ENCODE results near the gene CCDC69.

Gene CCDC69

DNA sequence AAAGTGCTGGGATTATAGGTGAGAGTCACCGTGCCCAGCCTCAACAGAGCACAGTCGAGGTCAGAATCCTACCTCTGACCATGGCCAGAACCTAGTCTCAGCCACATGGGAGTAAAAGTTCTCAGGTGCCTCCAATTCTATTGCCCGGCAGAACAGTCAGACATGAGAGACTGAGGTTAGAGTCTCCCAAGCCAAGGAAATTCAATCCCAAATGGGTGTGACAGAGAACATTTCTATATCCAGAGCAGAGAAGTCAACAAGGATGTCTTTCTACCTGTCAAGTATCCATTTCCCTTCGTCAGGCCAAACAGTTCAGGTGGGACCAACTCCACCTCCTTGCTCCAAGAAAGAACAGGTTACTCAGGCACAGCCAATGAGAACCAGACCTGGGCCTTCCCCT, 76.9 kb downstream of the CCDC69 start:
- H3K4me3 ChIP-seq (ENCODE audit: low read depth, low read length) = no peak overlapping the region
- TF ChIP-seq, protein P1, sequence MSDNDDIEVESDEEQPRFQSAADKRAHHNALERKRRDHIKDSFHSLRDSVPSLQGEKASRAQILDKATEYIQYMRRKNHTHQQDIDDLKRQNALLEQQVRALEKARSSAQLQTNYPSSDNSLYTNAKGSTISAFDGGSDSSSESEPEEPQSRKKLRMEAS (IDR thresholded peaks at IDR 0.05; ENCODE audit: low read depth, low read length) = no peak
- TF ChIP-seq, protein P2, sequence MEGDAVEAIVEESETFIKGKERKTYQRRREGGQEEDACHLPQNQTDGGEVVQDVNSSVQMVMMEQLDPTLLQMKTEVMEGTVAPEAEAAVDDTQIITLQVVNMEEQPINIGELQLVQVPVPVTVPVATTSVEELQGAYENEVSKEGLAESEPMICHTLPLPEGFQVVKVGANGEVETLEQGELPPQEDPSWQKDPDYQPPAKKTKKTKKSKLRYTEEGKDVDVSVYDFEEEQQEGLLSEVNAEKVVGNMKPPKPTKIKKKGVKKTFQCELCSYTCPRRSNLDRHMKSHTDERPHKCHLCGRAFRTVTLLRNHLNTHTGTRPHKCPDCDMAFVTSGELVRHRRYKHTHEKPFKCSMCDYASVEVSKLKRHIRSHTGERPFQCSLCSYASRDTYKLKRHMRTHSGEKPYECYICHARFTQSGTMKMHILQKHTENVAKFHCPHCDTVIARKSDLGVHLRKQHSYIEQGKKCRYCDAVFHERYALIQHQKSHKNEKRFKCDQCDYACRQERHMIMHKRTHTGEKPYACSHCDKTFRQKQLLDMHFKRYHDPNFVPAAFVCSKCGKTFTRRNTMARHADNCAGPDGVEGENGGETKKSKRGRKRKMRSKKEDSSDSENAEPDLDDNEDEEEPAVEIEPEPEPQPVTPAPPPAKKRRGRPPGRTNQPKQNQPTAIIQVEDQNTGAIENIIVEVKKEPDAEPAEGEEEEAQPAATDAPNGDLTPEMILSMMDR (IDR thresholded peaks at IDR 0.05; ENCODE audit: low read depth, low read length) = no peak
- TF ChIP-seq POLR2A (IDR thresholded peaks at IDR 0.05; ENCODE audit: extremely low read depth, insufficient read length) (no peak), MYC (IDR thresholded peaks at IDR 0.05; ENCODE audit: low read depth, low read length) (no peak)
- no peak for DNase-seq (ENCODE audit: low read depth)

GRCh38 chr5:151146061-151146460, 77.8 kb downstream of the CCDC69 start:
- no peak for DNase-seq (ENCODE audit: low read depth)
- H3K4me3 ChIP-seq (ENCODE audit: low read depth, low read length) = no peak overlapping the region
- TF ChIP-seq POLR2A (IDR thresholded peaks at IDR 0.05; ENCODE audit: extremely low read depth, insufficient read length) (no peak), MYC (IDR thresholded peaks at IDR 0.05; ENCODE audit: low read depth, low read length) (no peak)
- TF ChIP-seq, protein P1 (IDR thresholded peaks at IDR 0.05; ENCODE audit: low read depth, low read length) = no peak
- TF ChIP-seq, protein P2 (IDR thresholded peaks at IDR 0.05; ENCODE audit: low read depth, low read length) = no peak

DNA sequence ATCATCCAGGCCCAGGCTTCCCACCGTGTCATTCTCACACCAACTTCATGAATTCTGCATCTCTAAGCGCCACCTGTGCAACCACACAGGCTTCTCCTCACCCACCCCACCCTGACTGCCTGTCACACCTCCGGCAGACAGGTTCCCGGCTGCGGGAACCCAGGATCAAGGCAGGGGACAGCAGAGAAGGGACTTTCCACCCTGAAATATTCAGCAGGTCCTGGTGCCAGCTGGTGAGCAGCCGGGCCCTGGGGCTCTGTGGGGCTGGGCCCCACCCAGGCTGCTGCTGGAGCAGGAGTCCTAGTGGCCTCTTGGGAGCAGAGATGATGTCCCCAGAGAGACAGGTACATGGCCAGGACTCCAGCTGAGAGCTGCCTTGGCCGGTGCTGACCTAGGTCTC, 79.0 kb downstream of the CCDC69 start:
- TF ChIP-seq MYC (IDR thresholded peaks at IDR 0.05; ENCODE audit: low read depth, low read length) = no peak
- no peak for TF ChIP-seq POLR2A (IDR thresholded peaks at IDR 0.05; ENCODE audit: extremely low read depth, insufficient read length)
- TF ChIP-seq, protein P1 (IDR thresholded peaks at IDR 0.05; ENCODE audit: low read depth, low read length) = no peak
- TF ChIP-seq, protein P2 (IDR thresholded peaks at IDR 0.05; ENCODE audit: low read depth, low read length) = no peak
- H3K4me3 ChIP-seq (ENCODE audit: low read depth, low read length) = no peak overlapping the region
- no peak for DNase-seq (ENCODE audit: low read depth)

DNA sequence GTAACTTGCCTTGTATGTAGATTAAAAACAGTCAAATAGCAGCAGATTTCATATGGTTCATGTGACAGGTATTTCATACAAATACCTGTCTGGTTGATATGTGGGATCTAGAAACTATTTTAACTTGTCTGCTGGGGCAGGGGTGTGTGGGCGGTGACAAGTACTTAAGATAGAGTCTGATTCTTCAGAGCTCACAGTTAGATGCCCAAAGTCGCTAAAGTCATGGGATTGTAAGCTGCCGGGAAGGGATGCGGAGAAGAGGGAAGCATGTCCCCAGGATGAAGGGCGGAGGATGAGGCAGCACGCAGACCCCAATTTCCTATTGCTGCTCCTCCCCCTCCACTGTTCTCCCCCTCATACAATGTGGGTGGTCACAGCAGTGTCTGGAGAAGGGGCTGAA, 79.6 kb downstream of the CCDC69 start:
- DNase-seq (ENCODE audit: low read depth) = no peak
- TF ChIP-seq, protein P1 (IDR thresholded peaks at IDR 0.05; ENCODE audit: low read depth, low read length) = no peak
- TF ChIP-seq MYC (IDR thresholded peaks at IDR 0.05; ENCODE audit: low read depth, low read length) (no peak), POLR2A (IDR thresholded peaks at IDR 0.05; ENCODE audit: extremely low read depth, insufficient read length) (no peak)
- TF ChIP-seq, protein P2 (IDR thresholded peaks at IDR 0.05; ENCODE audit: low read depth, low read length) = no peak
- no peak overlapping the region for H3K4me3 ChIP-seq (ENCODE audit: low read depth, low read length)

GRCh38 chr5:151143645-151144044, 80.2 kb downstream of the CCDC69 start:
- DNase-seq (ENCODE audit: low read depth) = no peak
- TF ChIP-seq POLR2A (IDR thresholded peaks at IDR 0.05; ENCODE audit: extremely low read depth, insufficient read length) (no peak), MYC (IDR thresholded peaks at IDR 0.05; ENCODE audit: low read depth, low read length) (no peak)
- TF ChIP-seq, protein P1 (IDR thresholded peaks at IDR 0.05; ENCODE audit: low read depth, low read length) = no peak
- H3K4me3 ChIP-seq (ENCODE audit: low read depth, low read length) = no peak overlapping the region

GRCh38 chr5:151142933-151143332, 81.0 kb downstream of the CCDC69 start:
- DNase-seq (ENCODE audit: low read depth) = no peak
- H3K4me3 ChIP-seq (ENCODE audit: low read depth, low read length) = no peak overlapping the region
- TF ChIP-seq MYC (IDR thresholded peaks at IDR 0.05; ENCODE audit: low read depth, low read length) (no peak), POLR2A (IDR thresholded peaks at IDR 0.05; ENCODE audit: extremely low read depth, insufficient read length) (no peak)
- TF ChIP-seq, protein P2 (IDR thresholded peaks at IDR 0.05; ENCODE audit: low read depth, low read length) = no peak
- TF ChIP-seq, protein P1 (IDR thresholded peaks at IDR 0.05; ENCODE audit: low read depth, low read length) = no peak

Data from NB4 (cell line).